ENCODE data around the gene SEPSECS. TPM values are rescaled to one million over a fixed set of nuclear protein-coding genes. Genes with fewer than 3 reads are reported as not detected.

SEPSECS gene
- total RNA-seq, 1 experiment from 2014 or later, result 10.6 TPM

DNA sequence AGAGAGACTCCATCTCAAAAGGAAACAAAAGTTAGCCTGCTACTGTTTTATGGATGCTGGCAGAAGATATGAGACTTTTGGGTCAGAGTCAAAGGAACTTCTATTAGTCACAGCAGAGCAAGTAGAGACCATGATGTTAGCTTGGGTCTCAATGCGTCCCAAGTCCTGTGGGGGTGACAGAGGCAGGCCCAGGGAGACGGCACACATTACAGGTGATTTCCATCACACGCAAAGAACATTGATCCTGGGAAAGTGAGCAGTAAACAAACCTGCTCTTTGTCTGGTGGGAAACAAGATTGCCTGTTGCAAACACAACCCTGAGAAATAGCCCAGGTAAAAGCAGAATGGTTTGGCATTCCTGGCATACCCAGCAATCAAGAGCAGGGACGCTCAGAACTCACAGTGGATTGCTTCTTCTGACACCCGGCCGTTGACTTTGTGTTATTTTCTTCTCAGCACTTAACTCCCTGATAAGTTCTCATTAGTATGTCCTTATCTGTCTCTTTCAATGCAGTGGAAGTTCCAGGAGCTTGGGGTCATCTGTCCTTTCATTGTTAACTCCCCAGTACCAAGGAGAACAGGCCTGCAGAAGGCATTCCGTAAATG lies 78.3 kb downstream of the SEPSECS start (continued):
- TF ChIP-seq, protein P1, sequence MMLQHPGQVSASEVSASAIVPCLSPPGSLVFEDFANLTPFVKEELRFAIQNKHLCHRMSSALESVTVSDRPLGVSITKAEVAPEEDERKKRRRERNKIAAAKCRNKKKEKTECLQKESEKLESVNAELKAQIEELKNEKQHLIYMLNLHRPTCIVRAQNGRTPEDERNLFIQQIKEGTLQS (IDR thresholded peaks at IDR 0.05), result no peak
- TF ChIP-seq, protein P2, sequence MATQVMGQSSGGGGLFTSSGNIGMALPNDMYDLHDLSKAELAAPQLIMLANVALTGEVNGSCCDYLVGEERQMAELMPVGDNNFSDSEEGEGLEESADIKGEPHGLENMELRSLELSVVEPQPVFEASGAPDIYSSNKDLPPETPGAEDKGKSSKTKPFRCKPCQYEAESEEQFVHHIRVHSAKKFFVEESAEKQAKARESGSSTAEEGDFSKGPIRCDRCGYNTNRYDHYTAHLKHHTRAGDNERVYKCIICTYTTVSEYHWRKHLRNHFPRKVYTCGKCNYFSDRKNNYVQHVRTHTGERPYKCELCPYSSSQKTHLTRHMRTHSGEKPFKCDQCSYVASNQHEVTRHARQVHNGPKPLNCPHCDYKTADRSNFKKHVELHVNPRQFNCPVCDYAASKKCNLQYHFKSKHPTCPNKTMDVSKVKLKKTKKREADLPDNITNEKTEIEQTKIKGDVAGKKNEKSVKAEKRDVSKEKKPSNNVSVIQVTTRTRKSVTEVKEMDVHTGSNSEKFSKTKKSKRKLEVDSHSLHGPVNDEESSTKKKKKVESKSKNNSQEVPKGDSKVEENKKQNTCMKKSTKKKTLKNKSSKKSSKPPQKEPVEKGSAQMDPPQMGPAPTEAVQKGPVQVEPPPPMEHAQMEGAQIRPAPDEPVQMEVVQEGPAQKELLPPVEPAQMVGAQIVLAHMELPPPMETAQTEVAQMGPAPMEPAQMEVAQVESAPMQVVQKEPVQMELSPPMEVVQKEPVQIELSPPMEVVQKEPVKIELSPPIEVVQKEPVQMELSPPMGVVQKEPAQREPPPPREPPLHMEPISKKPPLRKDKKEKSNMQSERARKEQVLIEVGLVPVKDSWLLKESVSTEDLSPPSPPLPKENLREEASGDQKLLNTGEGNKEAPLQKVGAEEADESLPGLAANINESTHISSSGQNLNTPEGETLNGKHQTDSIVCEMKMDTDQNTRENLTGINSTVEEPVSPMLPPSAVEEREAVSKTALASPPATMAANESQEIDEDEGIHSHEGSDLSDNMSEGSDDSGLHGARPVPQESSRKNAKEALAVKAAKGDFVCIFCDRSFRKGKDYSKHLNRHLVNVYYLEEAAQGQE (IDR thresholded peaks at IDR 0.05; ENCODE audit: low read depth), result no peak
- TF ChIP-seq YY1 (IDR thresholded peaks at IDR 0.05; ENCODE audit: extremely low read depth, insufficient replicate concordance, low read depth, low read length), result no peak
- no peak for TF ChIP-seq EGR1 (IDR thresholded peaks at IDR 0.05; ENCODE audit: low read depth)

GRCh38 chr4:25080571-25080970 lies 79.7 kb downstream of the SEPSECS start:
- Histone ChIP-seq H3K27me3 (ENCODE audit: insufficient read depth, low read length) (no peaks in the 10 kb centered on the region), H3K9me3 (ENCODE audit: control insufficient read depth in 1 of 2, insufficient read depth in 1 of 2, low read depth in 1 of 2, low read length in 2 of 2) (no peaks in the 10 kb centered on the region), H2AFZ (ENCODE audit: low read depth, low read length, poor library complexity, severe bottlenecking) (no peak overlapping the region), H3K9me2 (ENCODE audit: insufficient read depth) (no peaks in the 10 kb centered on the region), H3K36me3 (ENCODE audit: control insufficient read depth in 1 of 2, insufficient read depth in 2 of 2, low read length in 2 of 2) (no peaks in the 10 kb centered on the region), H3K27ac (ENCODE audit: low read depth, low read length) (no peak overlapping the region), H3K79me2 (ENCODE audit: insufficient read depth, low read length) (no peaks in the 10 kb centered on the region), H3K4me1 (ENCODE audit: control insufficient read depth in 1 of 2, insufficient read depth in 2 of 2, low read length in 2 of 2) (no peaks in the 10 kb centered on the region), H4K20me1 (ENCODE audit: insufficient read depth) (no peaks in the 10 kb centered on the region), H3K4me2 (ENCODE audit: low read length) (no peak overlapping the region), H3K4me3 (replicated peaks in 1 of 2; ENCODE audit: low read depth in 1 of 2, low read length in 2 of 2) (no peak overlapping the region), H3K9ac (ENCODE audit: low read length) (no peak overlapping the region)
- intact Hi-C loops (cut with micrococcal nuclease), result no loop called here
- ChIA-PET CTCF (no interaction called here), POLR2A (interaction anchor here (0.6 kb wide), 1 partner anchor 770 kb away, joined by 3 read pairs; no protein-coding TSS in a partner anchor), RAD21 (ENCODE audit: low non-redundant PET in 1 of 2, low total read pairs in 2 of 2, uncharacterized antibody in 2 of 2, unreplicated experiment in 2 of 2) (no interaction called here)
- DNase-seq (ENCODE audit: low read depth, low spot score), result no peak
- no TSS peak for BruUV-seq (replicated peaks)
- no peak for ATAC-seq
- TF ChIP-seq SP1 (IDR thresholded peaks at IDR 0.05; ENCODE audit: low read depth) (no peak), CBX3 (IDR thresholded peaks at IDR 0.05; ENCODE audit: low read depth) (no peak), EGR1 (IDR thresholded peaks at IDR 0.05; ENCODE audit: low read depth) (no peak), YY1 (IDR thresholded peaks at IDR 0.05; ENCODE audit: extremely low read depth, insufficient replicate concordance, low read depth, low read length) (no peak), FOSL1 (IDR thresholded peaks at IDR 0.05; ENCODE audit: low read depth) (no peak), EZH2phosphoT487 (IDR thresholded peaks at IDR 0.05; ENCODE audit: borderline replicate concordance) (no peak), RAD21 (IDR thresholded peaks at IDR 0.05; ENCODE audit: low read depth) (no peak), EZH2 (IDR thresholded peaks at IDR 0.05) (no peak), ZBTB33 (IDR thresholded peaks at IDR 0.05; ENCODE audit: extremely low read depth, insufficient replicate concordance, low read length) (no peak), ZNF274 (IDR thresholded peaks at IDR 0.05; ENCODE audit: low read depth, low read length) (no peak), ZFX (IDR thresholded peaks at IDR 0.05) (no peak), POLR2A (IDR thresholded peaks at IDR 0.05; ENCODE audit: borderline replicate concordance, extremely low read depth, insufficient read depth, insufficient read length) (no peak)
- TF ChIP-seq, protein P3, sequence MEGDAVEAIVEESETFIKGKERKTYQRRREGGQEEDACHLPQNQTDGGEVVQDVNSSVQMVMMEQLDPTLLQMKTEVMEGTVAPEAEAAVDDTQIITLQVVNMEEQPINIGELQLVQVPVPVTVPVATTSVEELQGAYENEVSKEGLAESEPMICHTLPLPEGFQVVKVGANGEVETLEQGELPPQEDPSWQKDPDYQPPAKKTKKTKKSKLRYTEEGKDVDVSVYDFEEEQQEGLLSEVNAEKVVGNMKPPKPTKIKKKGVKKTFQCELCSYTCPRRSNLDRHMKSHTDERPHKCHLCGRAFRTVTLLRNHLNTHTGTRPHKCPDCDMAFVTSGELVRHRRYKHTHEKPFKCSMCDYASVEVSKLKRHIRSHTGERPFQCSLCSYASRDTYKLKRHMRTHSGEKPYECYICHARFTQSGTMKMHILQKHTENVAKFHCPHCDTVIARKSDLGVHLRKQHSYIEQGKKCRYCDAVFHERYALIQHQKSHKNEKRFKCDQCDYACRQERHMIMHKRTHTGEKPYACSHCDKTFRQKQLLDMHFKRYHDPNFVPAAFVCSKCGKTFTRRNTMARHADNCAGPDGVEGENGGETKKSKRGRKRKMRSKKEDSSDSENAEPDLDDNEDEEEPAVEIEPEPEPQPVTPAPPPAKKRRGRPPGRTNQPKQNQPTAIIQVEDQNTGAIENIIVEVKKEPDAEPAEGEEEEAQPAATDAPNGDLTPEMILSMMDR (IDR thresholded peaks at IDR 0.05 in 2 of 3, conservative IDR thresholded peaks at IDR 0.05 in 1 of 3; ENCODE audit: borderline replicate concordance in 1 of 3, insufficient read depth in 1 of 3, low read depth in 2 of 3, low read length in 2 of 3), result no peak
- TF ChIP-seq, protein P1 (IDR thresholded peaks at IDR 0.05), result no peak

Data from HCT116 (cell line).